Stimulated activated CD4-positive, alpha-beta T cell treated with anti-CD3 and anti-CD28 coated beads, TNF-alpha, amount 100 ng/mL, for 4 hours (primary cell): ENCODE data around the gene CCNI.

Experiments used
- DNase-seq, 3 experiments: peaks; one replicate each; pipeline ENCODE4 v3.0.0-alpha.2; 2020; ENCODE audit warnings: low read depth in 3 of 3

CCNI gene

DNA sequence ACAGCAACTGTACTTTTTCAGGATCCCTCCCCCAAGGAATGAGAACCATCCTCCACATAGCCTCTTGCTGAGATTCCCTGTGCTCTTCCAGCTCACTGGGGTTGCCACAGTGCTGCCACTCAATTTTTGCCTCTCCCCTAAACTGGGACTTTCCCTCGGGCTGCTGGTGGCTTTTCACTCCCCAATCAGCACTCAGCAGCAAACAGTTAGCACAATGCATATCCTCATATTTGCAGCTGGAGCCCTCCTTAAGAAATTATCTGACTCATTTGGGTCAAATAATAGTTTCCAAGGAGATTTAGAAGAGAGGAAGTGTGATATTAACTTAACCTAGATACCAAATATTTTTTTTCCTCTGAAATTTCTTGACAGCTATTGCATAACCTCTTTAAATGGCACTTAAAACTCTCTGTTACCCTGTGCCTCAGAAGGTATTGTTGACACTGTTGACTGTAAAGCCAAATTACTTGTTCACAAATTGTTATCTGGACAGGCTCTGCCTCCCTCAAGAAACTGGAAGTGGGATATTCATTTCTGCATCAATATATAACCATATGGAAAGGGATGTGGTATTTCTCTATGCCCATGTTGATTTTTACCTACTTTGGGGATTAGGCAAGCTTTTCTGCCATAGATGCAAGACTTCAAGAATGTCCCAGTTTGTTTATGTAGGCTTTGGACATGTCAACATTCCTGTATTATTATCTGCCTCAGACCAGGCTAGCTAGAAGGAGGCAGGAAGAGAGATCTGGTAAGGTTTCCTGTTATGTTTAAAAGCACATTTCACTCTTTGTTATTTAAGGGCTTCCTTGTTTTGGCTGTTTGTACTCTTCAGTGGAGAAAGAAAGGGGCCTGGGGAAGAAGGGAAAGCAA is 68.2 kb downstream of the CCNI start:
- DNase-seq, result peak in 1 of 3 experiments; percentile 14

DNA sequence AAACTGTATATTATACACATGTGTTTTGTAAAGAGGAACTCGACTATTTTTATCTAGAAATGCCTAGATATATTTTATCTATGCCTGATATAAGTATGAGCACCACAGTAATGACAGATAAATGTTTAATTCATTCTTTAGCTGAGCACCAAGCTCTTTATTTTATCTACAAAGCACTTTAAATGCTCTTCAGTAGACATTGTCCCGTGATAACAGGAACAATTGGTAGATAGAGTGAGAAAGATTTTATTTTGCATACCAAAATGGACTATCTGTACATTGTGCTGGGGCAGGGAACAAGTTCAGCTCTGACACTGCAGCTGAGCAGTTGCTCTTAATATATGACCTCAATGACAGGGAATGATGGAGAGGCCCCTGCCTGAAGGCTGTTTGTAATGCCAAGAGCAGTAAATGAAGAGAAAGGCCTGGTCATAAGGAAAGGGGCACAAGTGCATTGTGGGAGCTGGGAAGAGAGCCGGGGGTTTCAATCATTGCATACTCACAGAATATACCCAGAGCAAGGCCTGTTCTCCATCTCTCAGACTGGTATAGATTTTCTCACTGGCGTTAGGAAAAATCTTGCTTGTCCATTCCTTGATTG is 68.9 kb downstream of the CCNI start:
- no peak for DNase-seq

- DNase-seq, result no peak
These were observed 72.4 kb downstream of the CCNI start for GRCh38 chr4:77003400-77003799.

DNA sequence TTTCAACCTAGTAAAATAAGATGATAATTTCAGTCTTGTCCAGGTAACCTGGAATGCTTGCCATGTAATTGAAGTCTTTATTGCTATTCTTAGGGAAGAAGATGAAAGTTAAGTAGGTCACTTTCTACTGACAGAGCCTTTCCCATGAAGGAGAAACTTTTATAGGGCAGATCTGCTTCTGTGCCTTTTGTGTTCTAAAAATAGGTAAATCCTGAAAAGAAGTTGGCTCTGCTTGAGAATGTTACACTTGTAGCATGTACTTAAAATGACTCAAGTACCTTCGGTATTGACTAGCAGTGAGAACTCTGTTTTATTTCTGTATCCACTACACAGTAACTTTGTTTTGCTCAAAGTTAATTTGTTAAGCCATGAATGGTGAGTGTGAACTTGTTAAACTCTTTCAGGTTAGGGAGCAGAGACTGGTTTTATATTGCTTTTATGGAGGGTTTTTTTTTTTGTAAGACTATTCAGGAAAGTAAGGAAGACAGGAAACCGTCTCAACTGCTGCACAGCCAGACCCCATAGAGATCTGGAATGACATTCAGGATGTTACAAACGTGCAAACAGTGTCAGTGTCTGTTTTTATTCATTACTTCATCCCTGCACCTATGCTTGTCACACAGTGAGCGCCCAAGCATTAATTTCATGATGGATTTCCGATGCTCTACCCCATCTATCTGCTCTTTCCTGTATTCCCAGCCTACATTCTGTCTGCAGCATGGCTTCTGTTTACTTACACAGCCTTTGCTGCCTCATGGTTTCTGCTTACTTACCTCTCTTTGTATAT is 73.3 kb downstream of the CCNI start:
- no peak for DNase-seq

GRCh38 chr4:77001907-77002306 is 73.9 kb downstream of the CCNI start:
- no peak for DNase-seq

DNA sequence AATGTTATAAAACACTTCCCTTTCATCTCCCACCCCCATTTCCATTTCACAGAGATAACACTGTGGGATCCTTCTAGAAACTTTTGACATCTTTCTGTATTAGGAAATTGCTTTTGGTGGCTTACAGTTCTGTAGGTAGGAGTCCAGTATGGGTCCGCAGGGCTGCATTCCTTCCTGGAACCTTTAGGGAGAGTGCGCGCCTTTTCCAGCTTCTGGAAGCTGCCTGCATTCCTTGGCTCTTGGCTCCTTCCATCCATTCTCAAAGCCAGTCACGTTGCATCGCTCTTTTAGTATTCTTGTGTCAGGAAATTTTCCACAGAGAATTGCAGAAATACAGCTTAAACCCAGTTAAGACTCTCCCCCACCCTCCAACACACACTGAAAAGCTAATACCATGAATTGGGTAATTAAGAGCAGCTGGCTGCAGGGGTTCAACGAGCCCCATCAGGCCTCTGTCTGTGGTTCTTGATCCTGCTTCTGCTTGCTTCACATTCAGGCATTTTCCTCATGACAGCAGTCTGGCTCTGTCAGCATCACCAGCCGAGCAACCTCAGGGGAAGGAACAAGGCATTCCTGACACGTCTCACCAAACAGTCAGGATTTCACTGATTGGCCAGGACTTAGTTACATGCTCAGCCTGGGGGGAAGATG is 77.4 kb downstream of the CCNI start:
- DNase-seq, result no peak

DNA sequence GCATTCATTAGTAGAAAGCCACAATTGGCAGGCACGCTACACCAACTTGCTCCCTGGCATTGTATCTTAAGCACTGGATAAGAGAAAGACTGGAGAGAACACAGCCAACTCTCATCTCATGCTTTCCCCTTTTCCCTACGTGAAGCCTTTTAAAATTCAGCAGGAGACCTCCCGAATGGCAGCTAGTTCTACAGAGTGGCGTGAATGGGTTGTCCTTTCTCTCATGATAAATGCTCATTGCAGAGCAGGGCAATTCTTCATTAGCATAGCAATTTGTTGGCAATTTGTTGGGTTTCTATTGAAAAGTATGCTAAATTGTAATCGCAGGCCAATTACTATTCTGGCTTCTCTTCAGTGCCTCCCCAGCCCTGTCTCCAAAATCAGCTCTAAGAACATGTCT is 78.3 kb downstream of the CCNI start:
- DNase-seq, result no peak
